Prostate gland (tissue), 2 donors: ENCODE measurements around the gene SRP14. TPM values are rescaled to one million over a fixed set of nuclear protein-coding genes. Genes with fewer than 3 reads are reported as not detected.

Experiments used
- DNase-seq: peaks from one replicate; pipeline ENCODE4 v3.0.0-alpha.2; 2019; ENCODE audit warnings: low spot score
- H3K27ac ChIP-seq, 2 donors: fragments of 200-600 bp; sonication (generic); 2 replicates each; pipeline ENCODE4 v1.5.1; 2017 to 2019
- H3K27me3 ChIP-seq: fragments of 200-600 bp; sonication (generic); replicated peaks from 2 replicates; pipeline ENCODE4 v1.5.1; 2019; ENCODE audit not compliant: insufficient read depth
- H3K36me3 ChIP-seq, 2 donors: fragments of 200-600 bp; sonication (generic); 1 replicate in 1 of 2; 2 replicates in 1 of 2; pipeline versions ENCODE4 v1.5.1 to v1.8.1; 2017 to 2019
- H3K4me1 ChIP-seq: fragments of 200-600 bp; sonication (generic); replicated peaks from 2 replicates; pipeline ENCODE4 v1.5.1; 2019
- H3K4me3 ChIP-seq, 2 donors: fragments of 200-600 bp; sonication (generic); 2 replicates each; pipeline ENCODE4 v1.5.1; 2017 to 2019
- H3K9me3 ChIP-seq: fragments of 200-600 bp; sonication (generic); 2 replicates; pipeline ENCODE4 v1.5.1; 2017
- POLR2A ChIP-seq: fragments of 450-650 bp; IDR thresholded peaks from one replicate; pipeline ENCODE4 v1.6.1; 2016; ENCODE audit warnings: antibody characterized with exemption, mild to moderate bottlenecking
- POLR2AphosphoS5 ChIP-seq: sonication (generic); formaldehyde crosslinking; IDR thresholded peaks from one replicate; pipeline ENCODE4 v1.6.1; 2017; ENCODE audit warnings: antibody characterized with exemption
- WGBS: methylation state at CpG from one replicate; pipeline ENCODE4 v1.1.5; 2018; 5-methylcytosine and 5-hydroxymethylcytosine counted together
- intact Hi-C: fragments of 100-400 bp; cut with DNase I; formaldehyde crosslinking; loops from one replicate; pipeline ENCODE4 v1.14.2; 2022
- total RNA-seq, 2 donors: library from RNA; depleted of rRNA; stranded (reverse); fragments of >200 nt; gene quantifications; one replicate each; pipeline ENCODE4 v1.1.0, GENCODE V29; 2016
- TF ChIP-seq, protein P1 (sequence below), 4 experiments: fragments of 200-600 bp in 2 of 4; fragments of 450-650 bp in 2 of 4; sonication (generic) in 2 of 4; IDR thresholded peaks; 1 replicate in 3 of 4; 2 replicates in 1 of 4; pipeline ENCODE4 v1.5.1; 2016 to 2019; ENCODE audit warnings: antibody characterized with exemption in 4 of 4, mild to moderate bottlenecking in 2 of 4, moderate library complexity in 2 of 4

The SRP14 gene
- total RNA-seq, 2 donors from 2014 or later = 366 to 428 TPM

DNA sequence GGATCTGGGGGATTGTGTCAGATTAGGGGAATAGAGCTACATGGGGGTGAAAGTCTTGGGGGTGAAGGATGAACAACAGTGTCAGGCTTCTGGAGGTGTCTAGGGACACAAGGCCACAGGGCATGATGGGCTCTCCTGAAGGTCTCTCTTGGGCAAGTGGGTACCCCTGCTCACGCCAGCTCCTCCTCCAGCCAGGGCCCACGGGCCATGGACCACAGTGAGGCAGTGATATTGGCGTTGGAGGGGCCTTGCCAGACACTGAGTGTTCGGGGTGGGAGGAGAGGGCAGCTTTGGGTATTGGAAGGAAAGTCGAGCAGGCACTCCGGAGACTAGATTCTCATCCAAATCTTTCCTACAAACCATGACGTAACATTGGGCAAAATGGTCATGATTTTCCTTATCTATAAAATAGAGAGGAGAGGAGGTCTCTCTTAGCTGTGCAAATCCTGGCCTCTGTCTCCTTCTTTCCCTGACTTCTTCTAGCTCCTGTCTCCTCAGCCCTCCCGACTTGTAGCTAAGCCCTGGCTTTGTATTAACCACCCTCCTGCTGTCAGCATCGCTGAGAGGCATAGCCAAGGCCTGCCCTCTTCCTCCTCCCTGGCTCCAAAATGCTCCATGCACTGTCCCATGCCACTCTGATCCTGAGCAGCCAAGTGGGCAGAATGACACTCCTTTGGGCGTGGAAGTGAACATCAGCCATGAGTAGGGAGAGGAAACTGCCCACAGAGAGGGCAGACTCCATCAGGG is 24.0 kb upstream of the SRP14 start:
- Histone ChIP-seq H3K4me1 (no peaks in the 10 kb centered on the region), H3K27me3 (no peaks in the 10 kb centered on the region), H3K4me3 (no peak overlapping the region), H3K9me3 (no peaks in the 10 kb centered on the region), H3K27ac (no peak overlapping the region), H3K36me3 (no peaks in the 10 kb centered on the region)
- 96% methylated on average over 10 of the region's 10 CpGs for WGBS
- intact Hi-C loops = no loop called here
- no peak for DNase-seq
- TF ChIP-seq, protein P1, sequence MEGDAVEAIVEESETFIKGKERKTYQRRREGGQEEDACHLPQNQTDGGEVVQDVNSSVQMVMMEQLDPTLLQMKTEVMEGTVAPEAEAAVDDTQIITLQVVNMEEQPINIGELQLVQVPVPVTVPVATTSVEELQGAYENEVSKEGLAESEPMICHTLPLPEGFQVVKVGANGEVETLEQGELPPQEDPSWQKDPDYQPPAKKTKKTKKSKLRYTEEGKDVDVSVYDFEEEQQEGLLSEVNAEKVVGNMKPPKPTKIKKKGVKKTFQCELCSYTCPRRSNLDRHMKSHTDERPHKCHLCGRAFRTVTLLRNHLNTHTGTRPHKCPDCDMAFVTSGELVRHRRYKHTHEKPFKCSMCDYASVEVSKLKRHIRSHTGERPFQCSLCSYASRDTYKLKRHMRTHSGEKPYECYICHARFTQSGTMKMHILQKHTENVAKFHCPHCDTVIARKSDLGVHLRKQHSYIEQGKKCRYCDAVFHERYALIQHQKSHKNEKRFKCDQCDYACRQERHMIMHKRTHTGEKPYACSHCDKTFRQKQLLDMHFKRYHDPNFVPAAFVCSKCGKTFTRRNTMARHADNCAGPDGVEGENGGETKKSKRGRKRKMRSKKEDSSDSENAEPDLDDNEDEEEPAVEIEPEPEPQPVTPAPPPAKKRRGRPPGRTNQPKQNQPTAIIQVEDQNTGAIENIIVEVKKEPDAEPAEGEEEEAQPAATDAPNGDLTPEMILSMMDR (IDR thresholded peaks at IDR 0.05) = no peak
- no peak for TF ChIP-seq POLR2A
- no peak for TF ChIP-seq POLR2AphosphoS5

DNA sequence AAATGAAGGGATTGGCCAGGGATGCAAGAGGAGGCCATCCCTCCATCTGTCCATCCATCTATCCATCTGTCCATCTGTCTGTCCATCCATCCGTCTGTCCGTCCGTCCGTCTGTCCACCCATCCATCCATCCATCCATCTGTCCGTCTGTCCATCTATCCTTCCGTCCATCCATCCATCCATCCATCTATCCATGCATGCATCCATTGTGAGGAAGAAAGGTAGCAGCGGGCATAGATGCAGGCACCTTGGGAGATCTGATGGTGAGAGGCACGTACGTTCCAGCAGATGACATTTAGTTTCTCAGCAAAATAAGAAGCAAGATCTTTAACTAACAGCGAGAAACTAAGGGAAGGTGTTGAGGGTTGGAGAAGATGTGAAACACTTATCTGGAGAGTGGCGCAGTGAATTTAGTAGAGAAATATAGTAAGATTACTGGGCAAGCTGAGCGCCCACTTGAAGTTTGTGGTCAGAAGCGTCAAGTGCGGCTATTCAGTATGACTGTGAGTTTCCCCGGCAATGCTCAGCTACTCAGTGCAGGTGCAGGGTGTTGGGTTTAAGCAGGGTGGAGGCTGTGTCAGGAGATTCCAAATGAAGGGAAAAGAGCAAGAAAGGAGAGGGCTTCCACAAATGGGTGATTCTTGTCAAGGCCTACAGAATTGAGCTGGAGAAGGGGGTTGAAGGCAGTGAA is 22.4 kb upstream of the SRP14 start:
- WGBS = 93% methylated on average over 15 of the region's 15 CpGs
- Histone ChIP-seq H3K36me3 (no peaks in the 10 kb centered on the region), H3K9me3 (no peaks in the 10 kb centered on the region), H3K4me1 (no peaks in the 10 kb centered on the region), H3K27me3 (no peaks in the 10 kb centered on the region), H3K4me3 (no peak overlapping the region), H3K27ac (no peak overlapping the region)
- DNase-seq = no peak
- TF ChIP-seq POLR2A = no peak
- TF ChIP-seq, protein P1 (IDR thresholded peaks at IDR 0.05) = no peak
- TF ChIP-seq POLR2AphosphoS5 = no peak
- intact Hi-C loops = no loop called here

DNA sequence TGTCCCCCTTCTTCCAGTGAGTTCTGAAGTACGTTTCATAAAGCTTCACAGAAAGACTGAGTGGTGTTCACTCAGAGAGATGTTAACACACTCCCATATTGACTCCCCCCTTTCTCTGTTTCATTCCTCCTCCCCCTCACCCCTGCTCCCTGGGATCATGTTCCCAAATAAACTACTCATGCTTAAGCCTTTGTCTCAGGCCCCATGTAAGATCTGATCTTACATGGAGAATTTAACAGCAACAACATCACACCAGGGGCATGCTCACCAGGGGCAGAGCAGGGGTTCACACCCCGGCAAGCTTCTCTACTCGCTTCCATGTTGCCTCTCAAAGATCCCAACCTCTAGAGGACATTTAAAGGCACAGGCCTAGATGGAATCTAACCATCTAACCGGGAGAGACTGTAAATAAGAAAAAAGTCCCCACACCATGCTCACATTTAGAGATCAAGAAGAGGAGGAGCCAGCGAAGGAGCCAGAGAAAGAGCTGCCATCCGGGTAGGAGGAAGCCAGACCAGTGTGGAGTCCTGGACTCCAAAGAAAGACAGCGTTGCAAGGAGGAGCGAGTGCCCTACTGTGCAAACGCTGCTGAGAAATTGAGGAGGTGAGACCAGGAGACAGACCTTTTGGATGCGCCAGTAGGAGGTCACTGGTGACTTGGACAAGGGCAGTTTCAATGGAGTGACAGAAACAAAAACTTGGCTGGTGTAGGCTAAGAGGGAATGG is 21.4 kb upstream of the SRP14 start:
- Histone ChIP-seq H3K27ac (no peak overlapping the region), H3K4me3 (no peak overlapping the region), H3K9me3 (no peaks in the 10 kb centered on the region), H3K27me3 (no peaks in the 10 kb centered on the region), H3K36me3 (no peaks in the 10 kb centered on the region), H3K4me1 (no peaks in the 10 kb centered on the region)
- TF ChIP-seq POLR2AphosphoS5 = no peak
- TF ChIP-seq, protein P1 (IDR thresholded peaks at IDR 0.05) = no peak
- no peak for TF ChIP-seq POLR2A
- 80% methylated on average over 10 of the region's 10 CpGs for WGBS
- no peak for DNase-seq
- intact Hi-C loops = no loop called here

DNA sequence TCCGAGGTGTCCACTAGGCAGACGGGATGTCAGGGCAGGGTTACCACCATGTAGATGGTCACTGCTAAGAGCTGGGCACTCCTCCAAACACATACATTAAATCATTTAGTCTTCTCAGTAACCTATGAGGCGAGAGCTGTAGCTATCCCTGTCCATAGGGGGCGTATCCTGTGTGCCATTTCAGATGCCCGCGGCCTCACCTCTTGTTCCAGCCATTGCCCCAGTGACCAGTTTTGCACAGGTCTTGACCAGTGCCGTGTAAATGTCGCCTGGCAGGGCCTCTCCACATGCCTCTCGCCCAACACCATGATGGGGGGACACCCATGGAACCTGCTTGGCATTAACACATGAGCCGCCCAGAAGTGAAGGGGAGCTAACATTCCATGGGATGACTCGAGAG is 20.8 kb upstream of the SRP14 start:
- Histone ChIP-seq H3K9me3 (no peaks in the 10 kb centered on the region), H3K36me3 (no peaks in the 10 kb centered on the region), H3K27ac (no peak overlapping the region), H3K27me3 (no peaks in the 10 kb centered on the region), H3K4me3 (no peak overlapping the region), H3K4me1 (no peaks in the 10 kb centered on the region)
- intact Hi-C loops = no loop called here
- no peak for DNase-seq
- WGBS = 94% methylated on average over 11 of the region's 11 CpGs
- TF ChIP-seq POLR2AphosphoS5 = no peak

DNA sequence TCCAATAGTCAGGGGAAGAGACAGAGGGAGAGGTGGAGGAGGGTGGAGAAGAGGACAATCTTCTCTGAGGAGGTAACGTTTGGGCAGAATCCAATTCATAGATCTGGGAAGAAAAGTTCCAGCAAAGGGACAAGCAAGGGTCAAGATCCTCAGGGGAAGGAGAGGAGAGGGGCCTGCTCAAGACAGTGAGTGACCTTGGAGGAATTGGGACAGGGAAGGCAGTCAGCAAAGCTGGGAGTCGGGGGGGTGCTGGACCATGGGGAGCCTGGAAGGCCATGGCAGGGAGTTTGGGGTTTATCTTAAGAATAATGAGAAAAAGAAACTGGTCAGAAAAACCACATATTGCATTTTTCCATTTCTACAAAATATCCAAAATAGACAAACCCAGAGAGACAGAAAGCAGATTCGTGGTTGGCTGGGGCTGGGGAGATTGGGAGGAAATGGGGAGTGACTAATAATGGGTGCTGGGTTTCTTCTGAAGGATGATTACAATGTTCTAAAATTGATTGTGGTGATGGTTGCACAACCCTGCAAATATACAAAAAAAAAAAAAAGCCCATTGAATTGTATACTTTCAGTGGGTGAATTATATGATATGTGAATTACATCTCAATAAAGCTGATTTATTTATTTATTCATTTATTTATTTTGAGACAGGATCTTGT is 19.6 kb upstream of the SRP14 start:
- no peak for DNase-seq
- TF ChIP-seq POLR2A (no peak), POLR2AphosphoS5 (no peak)
- TF ChIP-seq, protein P1 (IDR thresholded peaks at IDR 0.05) = no peak
- Histone ChIP-seq H3K36me3 (no peaks in the 10 kb centered on the region), H3K27me3 (no peaks in the 10 kb centered on the region), H3K4me3 (no peak overlapping the region), H3K9me3 (no peaks in the 10 kb centered on the region), H3K4me1 (no peaks in the 10 kb centered on the region), H3K27ac (no peak overlapping the region)
- 81% methylated on average over 3 of the region's 3 CpGs for WGBS
- intact Hi-C loops = no loop called here
